ENCODE measurements around the gene CERKL. TPM values are rescaled to one million over a fixed set of nuclear protein-coding genes. Genes with fewer than 3 reads are reported as not detected.

Gene CERKL
- total and polyA plus RNA-seq, 9 of the 15 experiments (the other 6 are each of a cell fraction or from before 2014, with no cell fraction given): 0.04 to 0.08 TPM; not detected in 7

- TF ChIP-seq AFF4 (CRISPR knock-in tag; IDR thresholded peaks at IDR 0.05): no peak
- TF ChIP-seq CREB3L1 (IDR thresholded peaks at IDR 0.05; ENCODE audit: borderline replicate concordance, low read depth): no peak
- TF ChIP-seq FOSL1 (tag; conservative IDR thresholded peaks at IDR 0.05): no peak
- no peak for TF ChIP-seq ZNF311 (CRISPR knock-in tag; IDR thresholded peaks at IDR 0.05)
- no peak for TF ChIP-seq THAP7 (CRISPR knock-in tag; IDR thresholded peaks at IDR 0.05)
- no peak for TF ChIP-seq EGR1 (conservative IDR thresholded peaks at IDR 0.05)
Observed at GRCh38 chr2:181613241-181613640, 43.7 kb downstream of the CERKL start (continued).

Data from K562 (cell line).